Measurements from ENCODE around the gene MGMT. TPM values are rescaled to one million over a fixed set of nuclear protein-coding genes. Genes with fewer than 3 reads are reported as not detected.

Gene MGMT
- polyA plus RNA-seq, 1 donor from 2014 or later: 0.94 TPM

- Histone ChIP-seq H2AFZ (ENCODE audit: low read depth, low read length) (no peak overlapping the region), H3K4me2 (ENCODE audit: low read length) (no peak overlapping the region), H3K36me3 (ENCODE audit: insufficient read depth, low read length) (no peaks in the 10 kb centered on the region), H4K20me1 (ENCODE audit: insufficient read depth) (no peaks in the 10 kb centered on the region), H3K27ac (ENCODE audit: low read length) (no peak overlapping the region), H3K79me2 (replicated peaks; ENCODE audit: insufficient read depth, low read length) (no peaks in the 10 kb centered on the region), H3F3A (ENCODE audit: insufficient read depth, low read length, poor library complexity, severe bottlenecking) (no peaks in the 10 kb centered on the region), H3K27me3 (ENCODE audit: insufficient read depth, low read depth, low read length) (no peaks in the 10 kb centered on the region), H3K9me3 (ENCODE audit: low read length) (no peaks in the 10 kb centered on the region), H3K9ac (ENCODE audit: low read length) (no peak overlapping the region), H3K4me3 (ENCODE audit: low read length) (no peak overlapping the region), H3K9me2 (ENCODE audit: insufficient read depth, low read length) (no peaks in the 10 kb centered on the region)
- TF ChIP-seq CTCF (IDR thresholded peaks at IDR 0.05; ENCODE audit: poor library complexity, severe bottlenecking) (no peak), REST (IDR thresholded peaks at IDR 0.05; ENCODE audit: borderline replicate concordance) (no peak), EP300 (conservative IDR thresholded peaks at IDR 0.05; ENCODE audit: poor library complexity, severe bottlenecking) (no peak), EZH2 (IDR thresholded peaks at IDR 0.05; ENCODE audit: borderline replicate concordance, insufficient read depth, low read length, poor library complexity, severe bottlenecking) (no peak), RAD21 (conservative IDR thresholded peaks at IDR 0.05) (no peak), SMC3 (conservative IDR thresholded peaks at IDR 0.05; ENCODE audit: poor library complexity) (no peak), TAF1 (IDR thresholded peaks at IDR 0.05; ENCODE audit: low read depth) (no peak), POLR2AphosphoS5 (IDR thresholded peaks at IDR 0.05) (no peak), MXI1 (conservative IDR thresholded peaks at IDR 0.05; ENCODE audit: poor library complexity, severe bottlenecking) (no peak)
Measured at GRCh38 chr10:129709101-129709500, 242.1 kb downstream of the MGMT start.

- Histone ChIP-seq H3K9ac (ENCODE audit: low read length) (no peak overlapping the region), H2AFZ (ENCODE audit: low read depth, low read length) (no peak overlapping the region), H3K27me3 (ENCODE audit: insufficient read depth, low read depth, low read length) (no peaks in the 10 kb centered on the region), H3F3A (ENCODE audit: insufficient read depth, low read length, poor library complexity, severe bottlenecking) (no peaks in the 10 kb centered on the region), H3K27ac (ENCODE audit: low read length) (no peak overlapping the region), H3K9me2 (ENCODE audit: insufficient read depth, low read length) (no peaks in the 10 kb centered on the region), H3K4me2 (ENCODE audit: low read length) (no peak overlapping the region), H3K4me3 (ENCODE audit: low read length) (no peak overlapping the region), H3K36me3 (ENCODE audit: insufficient read depth, low read length) (no peaks in the 10 kb centered on the region), H4K20me1 (ENCODE audit: insufficient read depth) (no peaks in the 10 kb centered on the region), H3K79me2 (replicated peaks; ENCODE audit: insufficient read depth, low read length) (no peaks in the 10 kb centered on the region), H3K9me3 (ENCODE audit: low read length) (no peaks in the 10 kb centered on the region)
- TF ChIP-seq REST (IDR thresholded peaks at IDR 0.05; ENCODE audit: borderline replicate concordance) (no peak), MXI1 (conservative IDR thresholded peaks at IDR 0.05; ENCODE audit: poor library complexity, severe bottlenecking) (no peak), EP300 (conservative IDR thresholded peaks at IDR 0.05; ENCODE audit: poor library complexity, severe bottlenecking) (no peak), SMC3 (conservative IDR thresholded peaks at IDR 0.05; ENCODE audit: poor library complexity) (no peak), TAF1 (IDR thresholded peaks at IDR 0.05; ENCODE audit: low read depth) (no peak), EZH2 (IDR thresholded peaks at IDR 0.05; ENCODE audit: borderline replicate concordance, insufficient read depth, low read length, poor library complexity, severe bottlenecking) (no peak), CTCF (IDR thresholded peaks at IDR 0.05; ENCODE audit: poor library complexity, severe bottlenecking) (no peak), POLR2AphosphoS5 (IDR thresholded peaks at IDR 0.05) (no peak), RAD21 (conservative IDR thresholded peaks at IDR 0.05) (no peak)
Measured at GRCh38 chr10:129709627-129710509, 242.8 kb downstream of the MGMT start.

Measured in neural cell (in vitro differentiated cells).